IMR-90 (cell line): Measurements from ENCODE around the gene MTLN. TPM values are rescaled to one million over a fixed set of nuclear protein-coding genes. Genes with fewer than 3 reads are reported as not detected.

ENCODE experiments used
- ATAC-seq: fragments of 200-7000 bp; cut with Tn5 transposase; 2 replicates; pipeline ENCODE4 v1.9.1; 2020; ENCODE audit warnings: low read depth, mild to moderate bottlenecking, moderate library complexity
- BruUV-seq: library from RNA; stranded (reverse); fragments of 400-500 nt; replicated peaks from 2 replicates; lab custom pipeline; 2021; lab: Mats Ljungman, UMichigan
- CTCF ChIA-PET: fragments of 300-600 bp; formaldehyde crosslinking; extraction: SDS; loops from one replicate; lab custom pipeline; 2021; ENCODE audit warnings: antibody characterized with exemption; lab: Yijun Ruan, JAX
- POLR2A ChIA-PET: fragments of 300-600 bp; sonication (Branson Sonifier 250); formaldehyde crosslinking; loops from one replicate; lab custom pipeline; 2022; ENCODE audit warnings: antibody characterized with exemption; ENCODE audit not compliant: unreplicated experiment; lab: Charles Lee
- DNase-seq: peaks from one replicate; pipeline ENCODE4 v3.0.0; 2013
- H2AFZ ChIP-seq: replicated peaks from 2 replicates; pipeline ENCODE3; 2013; ENCODE audit warnings: low read length, mild to moderate bottlenecking; ENCODE audit not compliant: poor library complexity
- H2AK5ac ChIP-seq: 2 replicates; pipeline ENCODE4 v1.6.1; 2013; ENCODE audit warnings: low read depth, low read length, inconsistent platforms
- H2AK9ac ChIP-seq: replicated peaks from 2 replicates; pipeline ENCODE3; 2013; ENCODE audit warnings: mild to moderate bottlenecking, low read depth, low read length, moderate library complexity; ENCODE audit not compliant: poor library complexity
- H2BK120ac ChIP-seq: 2 replicates; pipeline ENCODE4 v1.6.1; 2013; ENCODE audit warnings: low read depth, low read length, inconsistent platforms
- H2BK15ac ChIP-seq: 3 replicates; pipeline ENCODE4 v1.6.1; 2013; ENCODE audit warnings: low read depth, low read length, inconsistent platforms
- H2BK20ac ChIP-seq: 2 replicates; pipeline ENCODE4 v1.6.1; 2013; ENCODE audit warnings: low read depth, mild to moderate bottlenecking, inconsistent platforms, low read length, moderate library complexity
- H2BK5ac ChIP-seq: 2 replicates; pipeline ENCODE4 v1.6.1; 2013; ENCODE audit warnings: mild to moderate bottlenecking, low read depth, low read length, inconsistent platforms; ENCODE audit not compliant: poor library complexity, severe bottlenecking
- H3K14ac ChIP-seq: replicated peaks from 2 replicates; pipeline ENCODE4 v1.6.1; 2013; ENCODE audit warnings: low read depth, low read length, inconsistent platforms
- H3K18ac ChIP-seq: 2 replicates; pipeline ENCODE4 v1.6.1; 2013; ENCODE audit warnings: low read depth, low read length, control low read depth
- H3K23ac ChIP-seq: 2 replicates; pipeline ENCODE4 v1.6.1; 2013; ENCODE audit warnings: low read depth, low read length, inconsistent platforms
- H3K27ac ChIP-seq: 2 replicates; pipeline ENCODE4 v1.5.1; 2013; ENCODE audit warnings: mild to moderate bottlenecking, control low read depth, low read length; ENCODE audit not compliant: insufficient read depth
- H3K27me3 ChIP-seq: 2 replicates; pipeline ENCODE4 v1.6.1; 2013; ENCODE audit warnings: low read length; ENCODE audit not compliant: control insufficient read depth, insufficient read depth
- H3K36me3 ChIP-seq: 2 replicates; pipeline ENCODE4 v1.6.1; 2013; ENCODE audit warnings: low read length, mixed read lengths; ENCODE audit not compliant: control insufficient read depth, insufficient read depth
- H3K4ac ChIP-seq: 2 replicates; pipeline ENCODE4 v1.6.1; 2013; ENCODE audit warnings: low read depth, low read length, inconsistent platforms
- H3K4me1 ChIP-seq: 2 replicates; pipeline ENCODE4 v1.6.1; 2013; ENCODE audit warnings: low read length, mixed read lengths; ENCODE audit not compliant: control insufficient read depth, insufficient read depth
- H3K4me2 ChIP-seq: 2 replicates; pipeline ENCODE4 v1.6.1; 2013; ENCODE audit warnings: low read depth, mild to moderate bottlenecking, control low read depth, low read length, moderate library complexity
- H3K4me3 ChIP-seq: 2 replicates; pipeline ENCODE4 v1.5.1; 2013; ENCODE audit warnings: low read depth, mild to moderate bottlenecking, control low read depth, low read length, moderate library complexity; ENCODE audit not compliant: insufficient read depth
- H3K56ac ChIP-seq: 2 replicates; pipeline ENCODE4 v1.6.1; 2013; ENCODE audit warnings: low read length, inconsistent platforms; ENCODE audit not compliant: insufficient read depth; ENCODE audit errors: extremely low read depth
- H3K79me1 ChIP-seq, 2 experiments: 2 replicates each; pipeline ENCODE4 v1.6.1; 2013; ENCODE audit warnings: low read length in 2 of 2, inconsistent platforms in 1 of 2, low read depth in 1 of 2
- H3K9ac ChIP-seq: 2 replicates; pipeline ENCODE4 v1.6.1; 2013; ENCODE audit warnings: low read depth, low read length, control low read depth
- H3K9me1 ChIP-seq: 2 replicates; pipeline ENCODE4 v1.6.1; 2013; ENCODE audit warnings: low read length, inconsistent platforms; ENCODE audit not compliant: insufficient read depth
- H3K9me3 ChIP-seq: 2 replicates; pipeline ENCODE4 v1.6.1; 2013; ENCODE audit warnings: low read length; ENCODE audit not compliant: control insufficient read depth, insufficient read depth
- H4K20me1 ChIP-seq: 2 replicates; pipeline ENCODE4 v1.6.1; 2013; ENCODE audit warnings: low read length, inconsistent platforms; ENCODE audit not compliant: insufficient read depth
- H4K5ac ChIP-seq: 2 replicates; pipeline ENCODE4 v1.6.1; 2013; ENCODE audit warnings: mild to moderate bottlenecking, low read depth, low read length, control low read depth
- H4K8ac ChIP-seq, 2 experiments: 2 replicates each; pipeline ENCODE4 v1.6.1; 2013; ENCODE audit warnings: low read depth in 2 of 2, low read length in 2 of 2, control low read depth in 1 of 2, inconsistent platforms in 1 of 2
- H4K91ac ChIP-seq: 2 replicates; pipeline ENCODE4 v1.6.1; 2013; ENCODE audit warnings: low read depth, low read length, inconsistent platforms; ENCODE audit not compliant: insufficient read depth
- BHLHE40 ChIP-seq: fragments of 150-350 bp; IDR thresholded peaks from 2 replicates; pipeline ENCODE4 v1.6.1; 2016; ENCODE audit warnings: mild to moderate bottlenecking, low read depth, low read length
- CHD1 ChIP-seq: IDR thresholded peaks from 2 replicates; pipeline ENCODE4 v1.6.1; 2012; ENCODE audit warnings: low read depth, low read length, improper control_type of control experiment
- FOS ChIP-seq: fragments of 150-350 bp; IDR thresholded peaks from 2 replicates; pipeline ENCODE4 v1.6.1; 2016; ENCODE audit warnings: low read depth, low read length
- MAZ ChIP-seq: IDR thresholded peaks from 2 replicates; pipeline ENCODE4 v1.6.1; 2012; ENCODE audit warnings: low read depth, mild to moderate bottlenecking, low read length, improper control_type of control experiment, moderate library complexity, borderline replicate concordance
- MXI1 ChIP-seq: IDR thresholded peaks from 2 replicates; pipeline ENCODE4 v1.6.1; 2012; ENCODE audit warnings: low read depth, mild to moderate bottlenecking, low read length, moderate library complexity, borderline replicate concordance
- NFE2L2 ChIP-seq: fragments of 150-350 bp; IDR thresholded peaks from 2 replicates; pipeline ENCODE4 v1.6.1; 2016; ENCODE audit warnings: low read depth, mild to moderate bottlenecking, low read length
- POLR2A ChIP-seq: IDR thresholded peaks from 2 replicates; pipeline ENCODE4 v1.6.1; 2012; ENCODE audit warnings: mild to moderate bottlenecking, low read depth, low read length
- RAD21 ChIP-seq: IDR thresholded peaks from 2 replicates; pipeline ENCODE4 v1.6.1; 2012; ENCODE audit warnings: low read length, improper control_type of control experiment
- RCOR1 ChIP-seq: IDR thresholded peaks from 2 replicates; pipeline ENCODE4 v1.6.1; 2012; ENCODE audit warnings: mild to moderate bottlenecking, low read length, improper control_type of control experiment; ENCODE audit not compliant: insufficient replicate concordance
- RFX5 ChIP-seq: IDR thresholded peaks from 2 replicates; pipeline ENCODE4 v1.8.0; 2012; ENCODE audit warnings: low read depth, mild to moderate bottlenecking, low read length, moderate library complexity
- SMC3 ChIP-seq: fragments of 150-350 bp; IDR thresholded peaks from 2 replicates; pipeline ENCODE4 v1.6.1; 2016; ENCODE audit warnings: low read depth, mild to moderate bottlenecking, antibody characterized with exemption, low read length, moderate library complexity
- WGBS, 2 experiments: methylation state at CpG; one replicate each; pipeline versions ENCODE4 v1.1.5 to v1.1.7; 2013; ENCODE audit warnings: missing lambda C conversion rate in 2 of 2; ENCODE audit not compliant: insufficient read length in 1 of 2; ENCODE audit errors: extremely low coverage in 2 of 2; 5-methylcytosine and 5-hydroxymethylcytosine counted together
- dilution Hi-C: fragments of 300-500 bp; cut with HindIII; formaldehyde crosslinking; loops from one replicate; pipeline ENCODE4 v1.14.3; 2018; ENCODE audit warnings: low sequenced_read_pairs; ENCODE audit not compliant: unreplicated experiment
- in situ Hi-C: fragments of 300-500 bp; cut with MboI; formaldehyde crosslinking; loops from 3 replicates; pipeline ENCODE4 v1.14.3; 2019; ENCODE audit warnings: low sequenced_read_pairs, inconsistent platforms, mixed read lengths
- intact Hi-C: fragments of 100-400 bp; cut with micrococcal nuclease; formaldehyde crosslinking; loops from 2 replicates; pipeline ENCODE4 v1.10.0; 2022
- polyA plus RNA-seq, 3 experiments: library from polyadenylated mRNA; depleted of rRNA; stranded (reverse); fragments of >200 nt; gene quantifications; 2 replicates each; pipeline ENCODE4 v1.2.3, GENCODE V29; 2012; ENCODE audit warnings: low replicate concordance in 1 of 3
- total RNA-seq: library from RNA; depleted of rRNA; stranded (reverse); fragments of >200 nt; gene quantifications from 2 replicates; pipeline ENCODE4 v1.2.3, GENCODE V29; 2012
- TF ChIP-seq, protein P1 (sequence below): fragments of 150-350 bp; IDR thresholded peaks from 2 replicates; pipeline ENCODE4 v1.6.1; 2017; ENCODE audit warnings: mild to moderate bottlenecking, antibody characterized with exemption, low read length, low read depth
- TF ChIP-seq, protein P2 (sequence below): fragments of 150-350 bp; IDR thresholded peaks from 2 replicates; pipeline ENCODE4 v1.6.1; 2016; ENCODE audit warnings: low read depth, mild to moderate bottlenecking, low read length, moderate library complexity, borderline replicate concordance

The MTLN gene
- total and polyA plus RNA-seq, 2 of the 4 experiments (the other 2 are of a cell fraction) = 13.5 to 14.5 TPM

DNA sequence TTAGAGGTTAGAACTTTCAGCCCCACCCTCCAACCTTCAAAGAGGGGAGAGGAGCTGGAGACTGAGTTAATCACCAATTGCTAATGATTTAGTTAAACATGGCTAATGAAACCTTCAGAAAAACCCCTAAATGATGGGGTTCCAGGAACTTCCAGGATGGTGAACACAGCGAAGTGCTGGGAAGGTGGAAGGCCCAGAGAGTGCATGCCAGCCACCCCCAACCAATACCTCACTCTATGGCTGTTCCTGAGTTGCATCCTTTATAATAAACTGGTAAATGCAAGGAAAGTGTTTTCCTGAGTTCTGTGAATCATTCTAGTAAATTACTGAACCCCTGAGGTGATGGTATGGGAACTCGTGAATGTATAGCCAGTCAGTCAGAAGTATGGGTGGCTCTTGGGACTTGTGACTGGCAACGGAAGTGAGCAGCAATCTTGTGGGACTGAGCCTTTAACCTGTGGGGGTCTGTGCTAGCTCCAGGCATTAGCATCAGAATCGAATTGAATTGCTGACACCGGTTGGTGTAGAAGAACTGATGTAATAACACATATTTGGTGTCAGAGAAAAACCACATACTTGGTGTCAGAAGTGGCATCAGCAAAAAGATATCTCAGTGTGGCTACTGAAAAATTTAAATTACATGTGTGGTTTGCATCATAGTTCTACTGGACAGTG, 44.9 kb downstream of the MTLN start:
- Histone ChIP-seq H4K5ac (no peak overlapping the region), H3K9me3 (no peaks in the 10 kb centered on the region), H3K4me3 (no peak overlapping the region), H2BK20ac (no peak overlapping the region), H3K4me1 (no peaks in the 10 kb centered on the region), H3K27me3 (no peaks in the 10 kb centered on the region), H3K9me1 (no peaks in the 10 kb centered on the region), H3K36me3 (no peaks in the 10 kb centered on the region), H2BK5ac (no peak overlapping the region), H4K8ac (no peak overlapping the region), H3K79me1 (no peaks in the 10 kb centered on the region), H2BK120ac (no peak overlapping the region), H4K20me1 (no peaks in the 10 kb centered on the region), H2BK15ac (no peak overlapping the region), H3K4me2 (no peak overlapping the region), H2AK5ac (no peak overlapping the region), H3K14ac (no peak overlapping the region), H3K18ac (no peak overlapping the region), H3K23ac (no peak overlapping the region), H3K27ac (no peak overlapping the region), H4K91ac (no peak overlapping the region), H2AFZ (no peak overlapping the region), H3K56ac (no peak overlapping the region), H3K4ac (no peak overlapping the region), H3K9ac (no peak overlapping the region), H2AK9ac (no peak overlapping the region)
- dilution Hi-C loops = no loop called here
- WGBS, 2 experiments = 63% methylated on average over 3 of the region's 5 CpGs; no CpG with 5 or more reads in 1 of the 2 experiments
- ChIA-PET CTCF (interaction anchor here (0.5 to 1.2 kb wide), 2 partner anchors 11 to 1334 kb away, joined by 4 read pairs; no protein-coding TSS in a partner anchor), POLR2A (no interaction called here)
- DNase-seq (no peak), ATAC-seq (no peak)
- in situ Hi-C loops = no loop called here
- intact Hi-C loops = no loop called here
- TF ChIP-seq, protein P1, sequence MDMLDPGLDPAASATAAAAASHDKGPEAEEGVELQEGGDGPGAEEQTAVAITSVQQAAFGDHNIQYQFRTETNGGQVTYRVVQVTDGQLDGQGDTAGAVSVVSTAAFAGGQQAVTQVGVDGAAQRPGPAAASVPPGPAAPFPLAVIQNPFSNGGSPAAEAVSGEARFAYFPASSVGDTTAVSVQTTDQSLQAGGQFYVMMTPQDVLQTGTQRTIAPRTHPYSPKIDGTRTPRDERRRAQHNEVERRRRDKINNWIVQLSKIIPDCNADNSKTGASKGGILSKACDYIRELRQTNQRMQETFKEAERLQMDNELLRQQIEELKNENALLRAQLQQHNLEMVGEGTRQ = no peak
- TF ChIP-seq RFX5 (no peak), MXI1 (no peak), POLR2A (no peak), MAZ (no peak), CHD1 (no peak), FOS (no peak), NFE2L2 (no peak), SMC3 (no peak), BHLHE40 (no peak), RAD21 (no peak), RCOR1 (no peak)
- TF ChIP-seq, protein P2, sequence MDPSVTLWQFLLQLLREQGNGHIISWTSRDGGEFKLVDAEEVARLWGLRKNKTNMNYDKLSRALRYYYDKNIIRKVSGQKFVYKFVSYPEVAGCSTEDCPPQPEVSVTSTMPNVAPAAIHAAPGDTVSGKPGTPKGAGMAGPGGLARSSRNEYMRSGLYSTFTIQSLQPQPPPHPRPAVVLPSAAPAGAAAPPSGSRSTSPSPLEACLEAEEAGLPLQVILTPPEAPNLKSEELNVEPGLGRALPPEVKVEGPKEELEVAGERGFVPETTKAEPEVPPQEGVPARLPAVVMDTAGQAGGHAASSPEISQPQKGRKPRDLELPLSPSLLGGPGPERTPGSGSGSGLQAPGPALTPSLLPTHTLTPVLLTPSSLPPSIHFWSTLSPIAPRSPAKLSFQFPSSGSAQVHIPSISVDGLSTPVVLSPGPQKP = no peak
- no TSS peak for BruUV-seq
